Suprapubic skin (tissue), 4 donors: ENCODE data around the gene FCHO2. TPM values are rescaled to one million over a fixed set of nuclear protein-coding genes. Genes with fewer than 3 reads are reported as not detected.
A peak's percentile ranks its signal among the peaks of the same experiment; 100 is the strongest.

Experiments
- DNase-seq, 2 donors: peaks; one replicate each; pipeline ENCODE4 v3.0.0-alpha.2; 2019; ENCODE audit warnings: low spot score in 2 of 2
- H3K27ac ChIP-seq: fragments of 200-600 bp; sonication (generic); one replicate; pipeline ENCODE4 v1.5.1; 2019
- H3K27me3 ChIP-seq: fragments of 200-600 bp; sonication (generic); one replicate; pipeline ENCODE4 v1.5.1; 2019
- H3K36me3 ChIP-seq: fragments of 200-600 bp; sonication (generic); one replicate; pipeline ENCODE4 v1.5.1; 2019
- H3K4me1 ChIP-seq: fragments of 200-600 bp; sonication (generic); one replicate; pipeline ENCODE4 v1.5.1; 2019
- H3K4me3 ChIP-seq: fragments of 200-600 bp; sonication (generic); one replicate; pipeline ENCODE4 v1.5.1; 2019; ENCODE audit warnings: mild to moderate bottlenecking
- H3K9me3 ChIP-seq: fragments of 200-600 bp; sonication (generic); one replicate; pipeline ENCODE4 v1.5.1; 2019
- CTCF ChIP-seq, 2 donors: fragments of 200-600 bp in 1 of 2; fragments of 450-650 bp in 1 of 2; sonication (generic) in 1 of 2; IDR thresholded peaks; one replicate each; pipeline ENCODE4 v1.5.1; 2016 to 2019; ENCODE audit warnings: antibody characterized with exemption in 2 of 2, mild to moderate bottlenecking in 1 of 2, moderate library complexity in 1 of 2
- EP300 ChIP-seq: sonication (generic); formaldehyde crosslinking; IDR thresholded peaks from one replicate; pipeline ENCODE4 v1.6.1; 2017; ENCODE audit warnings: antibody characterized with exemption
- POLR2A ChIP-seq, 2 donors: fragments of 450-650 bp; IDR thresholded peaks; one replicate each; pipeline ENCODE4 v1.6.1; 2017; ENCODE audit warnings: antibody characterized with exemption in 2 of 2, mild to moderate bottlenecking in 2 of 2, moderate library complexity in 2 of 2
- POLR2AphosphoS5 ChIP-seq, 3 donors: sonication (generic); formaldehyde crosslinking; IDR thresholded peaks; one replicate each; pipeline ENCODE4 v1.6.1; 2017; ENCODE audit warnings: antibody characterized with exemption in 3 of 3
- WGBS: methylation state at CpG from one replicate; pipeline ENCODE4 v1.1.5; 2018; 5-methylcytosine and 5-hydroxymethylcytosine counted together
- total RNA-seq, 4 donors: library from RNA; depleted of rRNA; stranded (reverse); fragments of >200 nt; gene quantifications; one replicate each; pipeline ENCODE4 v1.1.0, GENCODE V29; 2016

Gene FCHO2
- total RNA-seq, 4 donors from 2014 or later: 24.7 to 46.2 (median 34.8) TPM

GRCh38 chr5:72937517-72938061, 18.3 kb upstream of the FCHO2 start:
- no peaks in the 10 kb centered on the region for H3K9me3 ChIP-seq
- TF ChIP-seq POLR2AphosphoS5 (IDR thresholded peaks at IDR 0.05): no peak
- no peak for TF ChIP-seq EP300
- TF ChIP-seq CTCF (IDR thresholded peaks at IDR 0.05): no peak
- TF ChIP-seq POLR2A (IDR thresholded peaks at IDR 0.05): no peak
- DNase-seq: no peak
- no peaks in the 10 kb centered on the region for H3K4me1 ChIP-seq
- H3K27ac ChIP-seq: no peak overlapping the region
- H3K36me3 ChIP-seq: no peaks in the 10 kb centered on the region
- no peak overlapping the region for H3K4me3 ChIP-seq
- WGBS: 82% methylated on average over 3 of the region's 3 CpGs
- no peaks in the 10 kb centered on the region for H3K27me3 ChIP-seq

- Histone ChIP-seq H3K27ac (no peak overlapping the region), H3K4me1 (no peaks in the 10 kb centered on the region), H3K36me3 (no peaks in the 10 kb centered on the region), H3K9me3 (no peaks in the 10 kb centered on the region), H3K27me3 (no peaks in the 10 kb centered on the region), H3K4me3 (no peak overlapping the region)
- TF ChIP-seq POLR2A (IDR thresholded peaks at IDR 0.05) (no peak), CTCF (IDR thresholded peaks at IDR 0.05) (no peak), POLR2AphosphoS5 (IDR thresholded peaks at IDR 0.05) (no peak), EP300 (no peak)
- WGBS: 25% methylated on average over 1 of the region's 1 CpG
- no peak for DNase-seq
Measured at GRCh38 chr5:72938206-72938605, 17.6 kb upstream of the FCHO2 start.

- peak overlapping the region; percentile 15 for H3K27ac ChIP-seq
- 62% methylated on average over 4 of the region's 4 CpGs for WGBS
- no peak for DNase-seq
- H3K9me3 ChIP-seq: no peaks in the 10 kb centered on the region
- no peak overlapping the region for H3K4me3 ChIP-seq
- no peaks in the 10 kb centered on the region for H3K4me1 ChIP-seq
- no peaks in the 10 kb centered on the region for H3K27me3 ChIP-seq
- no peak for TF ChIP-seq EP300
- TF ChIP-seq POLR2A (IDR thresholded peaks at IDR 0.05): no peak
- TF ChIP-seq CTCF (IDR thresholded peaks at IDR 0.05): no peak
- TF ChIP-seq POLR2AphosphoS5 (IDR thresholded peaks at IDR 0.05): no peak
- no peaks in the 10 kb centered on the region for H3K36me3 ChIP-seq
Measured at GRCh38 chr5:72940082-72940481, 15.8 kb upstream of the FCHO2 start.

- H3K27ac ChIP-seq: no peak overlapping the region
- no peak for TF ChIP-seq POLR2AphosphoS5 (IDR thresholded peaks at IDR 0.05)
- no peak for TF ChIP-seq EP300
- no peak for TF ChIP-seq POLR2A (IDR thresholded peaks at IDR 0.05)
- no peak for TF ChIP-seq CTCF (IDR thresholded peaks at IDR 0.05)
- no peaks in the 10 kb centered on the region for H3K27me3 ChIP-seq
- no peaks in the 10 kb centered on the region for H3K4me1 ChIP-seq
- no peak overlapping the region for H3K4me3 ChIP-seq
- H3K36me3 ChIP-seq: no peaks in the 10 kb centered on the region
- no peak for DNase-seq
- H3K9me3 ChIP-seq: no peaks in the 10 kb centered on the region
Measured at GRCh38 chr5:72943307-72943706, 12.5 kb upstream of the FCHO2 start.

GRCh38 chr5:72947498-72947897, 8.3 kb upstream of the FCHO2 start:
- TF ChIP-seq POLR2A (IDR thresholded peaks at IDR 0.05) (no peak), POLR2AphosphoS5 (IDR thresholded peaks at IDR 0.05) (no peak), EP300 (no peak), CTCF (IDR thresholded peaks at IDR 0.05) (no peak)
- no peak overlapping the region for H3K27ac ChIP-seq
- no peaks in the 10 kb centered on the region for H3K36me3 ChIP-seq
- H3K27me3 ChIP-seq: no peaks in the 10 kb centered on the region
- no peak overlapping the region for H3K4me3 ChIP-seq
- H3K4me1 ChIP-seq: peaks cover 6% of the 10 kb centered on the region
- no peaks in the 10 kb centered on the region for H3K9me3 ChIP-seq
- DNase-seq: no peak
